SHP77 treated with DMSO at 0.1 percent for 48 hours (cell line): ENCODE results near the gene DDX39B.
"Not testable (repeated sequence)": the region's sequence is repeated elsewhere in the genome, so short reads cannot be mapped to it uniquely, and the experiment has no call there.

Source experiments
- DNase-seq: peaks from one replicate; lab custom pipeline; 2025; lab: John Stamatoyannopoulos, UW

The DDX39B gene

GRCh38 chr6:31541658-31542521 is at the start of gene DDX39B:
TSS of gene DDX39B (minus strand) at chr6:31542003. CDS start at chr6:31540532, 1,471 bp downstream.
- DNase-seq: peak; percentile 93

- DNase-seq: not testable (repeated sequence)
Observed at GRCh38 chr6:31590691-31591090, 48.9 kb upstream of the DDX39B start.

GRCh38 chr6:31588871-31589650 is 47.3 kb upstream of the DDX39B start:
- DNase-seq: no peak

DNA sequence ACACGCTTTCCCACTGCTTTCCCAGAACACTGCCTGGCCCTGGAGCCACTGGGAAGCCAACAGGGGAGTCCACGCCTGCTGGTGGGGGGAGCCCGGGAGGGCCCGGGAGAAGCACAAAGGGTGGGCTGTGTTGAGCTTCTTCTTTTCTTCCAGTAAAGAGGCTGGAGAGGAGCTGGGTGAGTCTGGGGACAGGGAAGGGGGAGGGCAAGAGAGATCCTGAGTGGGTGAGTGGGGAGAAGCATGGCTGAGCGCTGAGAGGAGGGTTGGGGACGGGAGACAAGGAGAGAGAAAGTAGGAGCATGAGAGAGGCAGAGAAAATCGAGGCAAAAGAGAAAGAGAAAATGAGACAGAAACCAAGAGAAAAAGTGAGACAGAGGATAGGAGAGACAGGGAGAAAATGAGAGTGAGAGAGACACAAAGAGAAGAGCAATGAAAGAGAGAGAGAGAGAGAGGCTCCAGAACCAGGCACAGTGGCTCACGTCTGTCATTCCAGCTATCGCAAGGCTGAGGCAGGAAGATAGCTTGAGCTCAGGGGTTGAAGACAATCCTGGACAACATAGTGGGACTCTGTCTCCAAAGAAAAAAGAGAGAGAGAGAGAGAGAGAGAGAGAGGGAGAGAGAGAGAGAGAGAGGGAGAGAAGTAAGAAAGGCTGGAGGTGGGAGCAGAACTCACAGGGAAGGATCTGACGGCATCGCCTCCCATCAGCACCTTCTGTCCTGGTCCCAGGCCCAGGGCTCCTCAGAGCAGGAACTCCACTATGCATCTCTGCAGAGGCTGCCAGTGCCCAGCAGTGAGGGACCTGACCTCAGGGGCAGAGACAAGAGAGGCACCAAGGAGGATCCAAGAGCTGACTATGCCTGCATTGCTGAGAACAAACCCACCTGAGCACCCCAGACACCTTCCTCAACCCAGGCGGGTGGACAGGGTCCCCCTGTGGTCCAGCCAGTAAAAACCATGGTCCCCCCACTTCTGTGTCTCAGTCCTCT is 46.3 kb upstream of the DDX39B start:
- DNase-seq: no peak

DNA sequence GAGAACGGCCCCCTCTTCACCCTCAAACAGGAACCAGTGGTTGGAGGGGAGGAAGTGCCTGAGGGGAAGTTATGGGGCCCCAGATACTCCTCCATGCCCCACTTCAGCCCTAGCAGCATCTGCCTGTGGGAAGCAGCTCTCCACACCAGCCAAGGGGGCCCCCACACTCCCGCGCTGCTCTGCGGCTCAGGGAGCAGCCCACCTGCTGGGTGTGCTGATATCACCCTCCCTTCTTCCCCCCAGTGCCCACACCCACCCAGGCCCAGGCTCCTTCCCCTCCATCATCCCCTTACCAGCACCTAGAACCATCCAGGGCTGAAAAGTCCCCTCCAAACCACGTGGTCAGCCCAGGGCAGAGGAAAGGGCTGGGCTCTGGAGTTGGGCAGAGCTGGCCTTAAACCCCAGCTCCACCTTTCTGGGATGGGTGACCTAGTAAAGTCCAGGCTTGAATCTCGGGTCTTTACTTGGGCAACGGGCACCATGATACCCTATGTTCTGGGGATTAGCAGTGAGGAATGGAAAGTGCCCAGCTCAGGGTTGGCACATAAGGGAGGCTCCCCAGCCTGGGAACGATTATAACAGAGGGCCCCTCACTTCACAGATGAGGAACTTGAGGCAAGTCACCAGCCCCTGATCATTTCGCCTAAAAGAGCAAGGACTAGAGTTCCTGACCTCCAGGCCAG is 44.9 kb upstream of the DDX39B start:
- DNase-seq: no peak

GRCh38 chr6:31586008-31586407 is 44.2 kb upstream of the DDX39B start, which contains the start of gene LST1:
TSS of gene LST1 (plus strand) at chr6:31586277. CDS start at chr6:31587300, 1,023 bp downstream.
- no peak for DNase-seq

DNA sequence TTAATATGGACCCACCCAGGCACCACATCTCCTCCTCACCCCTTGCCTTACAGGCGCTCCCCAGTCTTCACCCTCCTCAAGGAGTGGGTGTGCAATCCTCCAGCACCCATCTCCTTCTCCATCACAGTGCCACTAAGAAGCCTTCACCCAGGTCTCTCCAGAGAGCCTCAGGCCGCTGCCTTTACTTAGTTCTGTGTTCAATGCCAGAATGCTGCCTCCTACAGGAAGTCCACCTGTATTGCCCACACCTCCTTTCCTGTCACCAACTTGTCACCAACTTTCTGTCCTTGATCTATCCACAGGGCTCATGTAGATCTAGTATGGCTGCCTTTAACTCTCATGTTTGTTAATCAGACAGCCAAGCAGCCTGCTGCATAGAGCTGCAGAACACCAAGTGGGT is 43.7 kb upstream of the DDX39B start:
- DNase-seq: no peak

- DNase-seq: no peak
Observed at GRCh38 chr6:31582230-31582643, 40.4 kb upstream of the DDX39B start, which contains the start of gene LTB. TSS of gene LTB (minus strand) at chr6:31582424. CDS start at chr6:31582417, 7 bp downstream.

DNA sequence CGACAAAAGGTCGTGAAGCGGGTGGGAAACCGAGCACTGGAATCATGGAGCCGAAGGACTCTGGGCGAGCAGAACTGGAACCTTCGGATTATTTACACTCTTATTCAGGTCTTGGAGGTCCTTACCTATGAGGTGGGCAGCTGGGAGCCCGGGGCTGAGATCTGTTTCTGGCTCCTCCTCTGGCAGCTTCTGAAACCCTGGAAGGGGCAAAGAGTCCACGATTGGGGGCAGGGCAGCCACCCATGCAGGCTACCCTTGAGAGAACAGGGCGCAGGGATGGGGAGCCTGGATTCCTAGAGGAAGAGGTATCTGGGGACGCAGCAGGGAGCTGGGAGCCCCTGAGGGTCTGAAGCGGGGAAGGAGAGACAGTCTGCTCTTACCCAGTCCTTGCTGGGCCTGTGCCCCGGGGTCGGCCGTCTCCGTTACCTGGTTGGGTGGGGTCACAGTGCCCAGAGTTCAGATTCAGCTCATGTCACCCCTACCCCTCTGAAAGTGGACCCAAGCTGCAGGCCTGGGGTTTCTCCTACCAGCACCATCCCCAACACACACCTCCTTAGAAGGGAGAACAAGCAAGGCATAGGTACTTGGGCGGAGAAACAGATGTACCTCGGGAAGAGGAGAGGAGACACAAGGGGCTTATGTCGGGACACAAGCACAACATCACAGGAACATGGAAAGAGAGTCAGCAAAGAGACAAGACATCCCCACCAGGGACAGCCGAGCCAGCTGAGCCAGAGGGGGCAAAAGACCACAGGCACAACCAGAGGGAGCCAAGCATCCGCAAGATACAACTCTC is 39.8 kb upstream of the DDX39B start:
- no peak for DNase-seq

DNA sequence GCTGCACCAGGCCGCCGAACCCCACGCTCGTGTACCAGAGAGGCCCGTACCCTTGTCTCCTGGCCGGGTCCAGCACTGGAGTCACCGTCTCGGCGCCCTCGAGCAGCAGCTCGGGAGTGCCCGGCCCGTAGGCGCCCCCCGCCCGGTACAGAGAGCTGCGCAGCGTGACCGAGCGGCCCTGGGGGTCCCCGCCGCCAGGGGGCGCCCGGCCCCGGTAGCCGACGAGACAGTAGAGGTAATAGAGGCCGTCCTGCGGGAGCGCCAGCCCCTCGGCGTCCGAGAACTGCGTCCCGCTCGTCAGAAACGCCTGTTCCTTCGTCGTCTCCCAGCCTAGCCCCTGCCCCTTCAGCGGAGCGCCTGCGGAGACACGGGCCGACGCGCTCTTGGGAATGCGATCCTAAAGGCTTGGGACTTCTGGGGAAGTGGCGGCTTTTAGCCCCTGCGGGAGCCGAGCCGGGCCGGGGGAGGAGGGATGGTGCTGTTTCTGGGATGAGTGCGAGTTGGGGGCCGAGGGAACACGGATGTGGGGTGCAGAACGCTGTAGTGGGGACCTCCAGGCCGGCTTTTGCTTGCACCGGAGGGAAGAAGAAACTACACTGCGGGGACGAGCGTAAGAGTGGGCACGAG is 39.1 kb upstream of the DDX39B start:
- DNase-seq: peak; percentile 61

GRCh38 chr6:31580438-31580740 is 38.6 kb upstream of the DDX39B start:
- no peak for DNase-seq

DNA sequence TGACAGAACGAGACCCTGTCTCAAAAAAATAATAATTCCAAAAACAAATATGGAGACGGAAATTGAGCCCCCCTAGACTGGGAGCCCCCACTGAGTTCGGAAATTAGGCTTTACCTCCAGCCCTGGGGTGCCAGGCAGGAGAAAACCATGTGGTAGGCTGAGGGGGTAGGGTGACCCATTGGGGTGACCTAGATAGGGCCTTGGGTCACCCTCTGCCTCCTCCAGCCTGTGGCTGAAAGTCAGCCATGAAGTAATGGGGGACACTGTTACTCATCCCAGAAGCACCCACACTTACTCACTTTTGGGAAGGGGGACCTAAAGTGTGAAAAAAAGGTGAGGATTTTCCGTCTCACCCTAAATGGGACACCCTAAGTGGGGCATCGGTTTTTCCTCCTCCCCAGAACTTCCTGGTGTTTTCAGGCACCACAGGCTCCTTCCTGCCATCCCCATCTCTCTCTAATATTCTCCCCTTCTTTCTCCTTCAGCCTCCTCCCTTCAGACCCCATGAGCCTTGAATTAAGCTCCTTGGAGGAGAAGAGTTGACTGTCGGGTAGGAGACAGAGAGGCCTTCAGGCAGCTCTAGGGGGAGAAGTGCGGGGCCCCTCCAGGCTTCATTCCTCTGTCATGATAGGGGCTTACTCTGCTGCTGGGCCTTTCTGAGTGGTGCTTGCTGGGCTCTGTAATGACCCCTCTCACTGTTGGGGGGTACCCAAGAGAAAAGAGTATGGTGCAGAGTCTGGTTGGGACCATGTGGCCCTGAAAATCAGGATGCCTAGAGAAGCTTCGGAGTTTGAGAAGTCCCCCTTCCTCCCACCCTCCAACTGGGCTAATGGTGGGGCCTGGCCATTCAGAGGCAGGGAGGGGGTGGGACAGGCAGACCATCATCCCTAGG is 38.0 kb upstream of the DDX39B start:
- DNase-seq: no peak

GRCh38 chr6:31579119-31579505 is 37.3 kb upstream of the DDX39B start:
- DNase-seq: no peak

GRCh38 chr6:31578184-31579118 is 36.6 kb upstream of the DDX39B start:
- no peak for DNase-seq

GRCh38 chr6:31577579-31577966 is 35.8 kb upstream of the DDX39B start:
- no peak for DNase-seq

DNA sequence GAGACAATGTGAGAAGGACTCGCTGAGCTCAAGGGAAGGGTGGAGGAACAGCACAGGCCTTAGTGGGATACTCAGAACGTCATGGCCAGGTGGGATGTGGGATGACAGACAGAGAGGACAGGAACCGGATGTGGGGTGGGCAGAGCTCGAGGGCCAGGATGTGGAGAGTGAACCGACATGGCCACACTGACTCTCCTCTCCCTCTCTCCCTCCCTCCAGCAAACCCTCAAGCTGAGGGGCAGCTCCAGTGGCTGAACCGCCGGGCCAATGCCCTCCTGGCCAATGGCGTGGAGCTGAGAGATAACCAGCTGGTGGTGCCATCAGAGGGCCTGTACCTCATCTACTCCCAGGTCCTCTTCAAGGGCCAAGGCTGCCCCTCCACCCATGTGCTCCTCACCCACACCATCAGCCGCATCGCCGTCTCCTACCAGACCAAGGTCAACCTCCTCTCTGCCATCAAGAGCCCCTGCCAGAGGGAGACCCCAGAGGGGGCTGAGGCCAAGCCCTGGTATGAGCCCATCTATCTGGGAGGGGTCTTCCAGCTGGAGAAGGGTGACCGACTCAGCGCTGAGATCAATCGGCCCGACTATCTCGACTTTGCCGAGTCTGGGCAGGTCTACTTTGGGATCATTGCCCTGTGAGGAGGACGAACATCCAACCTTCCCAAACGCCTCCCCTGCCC is 35.2 kb upstream of the DDX39B start:
- DNase-seq: no peak
